ENCODE results near the gene CLEC1A. TPM values are rescaled to one million over a fixed set of nuclear protein-coding genes. Genes with fewer than 3 reads are reported as not detected.

The CLEC1A gene
- total RNA-seq, 1 experiment from 2014 or later = not detected

DNA sequence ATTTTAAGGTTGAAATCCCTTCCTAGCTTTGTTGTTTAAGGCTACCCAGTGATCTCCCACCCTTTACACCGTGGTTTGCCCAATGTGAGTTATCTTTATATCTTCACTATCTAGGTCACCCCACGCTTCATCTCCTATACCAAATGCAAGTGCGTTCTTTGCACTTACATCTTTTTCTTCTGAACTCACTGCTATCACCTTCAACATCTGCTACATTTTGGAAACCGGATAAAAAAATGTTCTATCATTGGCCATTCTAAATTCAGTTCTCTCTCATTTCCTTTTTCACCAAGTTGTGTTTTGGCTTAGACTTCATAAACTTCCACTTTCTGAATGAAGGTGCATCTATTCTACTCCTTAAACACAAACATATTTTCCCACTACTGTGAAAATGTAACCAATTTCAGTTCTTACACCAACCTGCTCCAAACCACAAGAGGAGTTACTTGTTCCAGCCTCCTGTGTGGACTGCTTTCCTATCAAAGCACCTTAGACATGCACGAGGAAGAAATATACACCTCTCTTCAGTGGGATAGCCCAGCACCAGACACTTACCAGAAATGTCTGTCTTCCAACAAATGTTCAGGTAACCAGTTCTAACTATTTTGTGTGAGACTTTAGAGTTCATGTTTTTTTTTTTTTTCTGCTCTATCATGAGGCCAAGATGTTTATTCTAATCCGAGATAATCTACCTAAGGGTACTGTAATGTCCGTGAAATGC is 46.4 kb downstream of the CLEC1A start:
- intact Hi-C loops (cut with micrococcal nuclease) = no loop called here
- CTCF ChIA-PET = no interaction called here
- Histone ChIP-seq H3K4me3 (replicated peaks in 1 of 2; ENCODE audit: low read depth in 1 of 2, low read length in 2 of 2) (no peak overlapping the region), H3K4me1 (ENCODE audit: control insufficient read depth in 1 of 2, insufficient read depth in 2 of 2, low read length in 2 of 2) (no peaks in the 10 kb centered on the region), H3K4me2 (ENCODE audit: low read length) (no peak overlapping the region), H4K20me1 (ENCODE audit: insufficient read depth) (0 out of 2 replicates have a peak, but pooled peaks cover 4% of the 10 kb centered on the region), H3K36me3 (ENCODE audit: control insufficient read depth in 1 of 2, insufficient read depth in 2 of 2, low read length in 2 of 2) (no peaks in the 10 kb centered on the region), H2AFZ (ENCODE audit: low read depth, low read length, poor library complexity, severe bottlenecking) (no peak overlapping the region), H3K79me2 (ENCODE audit: insufficient read depth, low read length) (no peaks in the 10 kb centered on the region), H3K27me3 (ENCODE audit: insufficient read depth, low read length) (peaks cover 60% of the 10 kb centered on the region), H3K9me3 (ENCODE audit: control insufficient read depth in 1 of 2, insufficient read depth in 1 of 2, low read depth in 1 of 2, low read length in 2 of 2) (no peaks in the 10 kb centered on the region), H3K27ac (ENCODE audit: low read depth, low read length) (no peak overlapping the region), H3K9ac (ENCODE audit: low read length) (no peak overlapping the region), H3K9me2 (ENCODE audit: insufficient read depth) (no peaks in the 10 kb centered on the region)
- DNase-seq (ENCODE audit: low read depth, low spot score) = no peak
- POLR2A ChIA-PET = no interaction called here
- TF ChIP-seq EZH2 (IDR thresholded peaks at IDR 0.05) = no peak
- ATAC-seq = no peak
- RAD21 ChIA-PET (ENCODE audit: low non-redundant PET in 1 of 2, low total read pairs in 2 of 2, uncharacterized antibody in 2 of 2, unreplicated experiment in 2 of 2) = no interaction called here
- BruUV-seq (replicated peaks) = no TSS peak

DNA sequence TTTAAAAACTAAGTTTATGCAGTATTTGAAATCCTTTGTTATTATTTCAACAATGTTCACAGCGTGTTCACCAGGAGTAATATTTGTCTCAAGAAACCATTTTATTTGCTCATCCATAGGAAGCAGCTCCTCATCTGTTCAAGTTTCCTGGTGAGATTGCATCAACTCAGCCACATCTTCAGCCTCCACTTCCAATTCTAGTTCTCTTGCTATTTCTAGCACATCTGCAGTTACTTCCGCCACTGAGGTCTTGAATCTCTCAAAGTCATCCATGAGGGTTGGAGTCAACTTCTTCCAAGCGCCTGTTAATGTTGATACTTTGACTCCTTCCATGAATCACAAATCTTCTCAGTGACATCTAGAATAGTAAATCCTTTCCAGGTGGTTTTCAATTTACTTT is 50.3 kb downstream of the CLEC1A start:
- TF ChIP-seq TCF7L2 (IDR thresholded peaks at IDR 0.05; ENCODE audit: borderline replicate concordance, extremely low read depth, insufficient read depth, insufficient read length) = no peak
- TF ChIP-seq ZNF274 (IDR thresholded peaks at IDR 0.05; ENCODE audit: low read depth, low read length) = no peak
- TF ChIP-seq, protein P1, sequence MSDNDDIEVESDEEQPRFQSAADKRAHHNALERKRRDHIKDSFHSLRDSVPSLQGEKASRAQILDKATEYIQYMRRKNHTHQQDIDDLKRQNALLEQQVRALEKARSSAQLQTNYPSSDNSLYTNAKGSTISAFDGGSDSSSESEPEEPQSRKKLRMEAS (IDR thresholded peaks at IDR 0.05) = no peak
- TF ChIP-seq, protein P2, sequence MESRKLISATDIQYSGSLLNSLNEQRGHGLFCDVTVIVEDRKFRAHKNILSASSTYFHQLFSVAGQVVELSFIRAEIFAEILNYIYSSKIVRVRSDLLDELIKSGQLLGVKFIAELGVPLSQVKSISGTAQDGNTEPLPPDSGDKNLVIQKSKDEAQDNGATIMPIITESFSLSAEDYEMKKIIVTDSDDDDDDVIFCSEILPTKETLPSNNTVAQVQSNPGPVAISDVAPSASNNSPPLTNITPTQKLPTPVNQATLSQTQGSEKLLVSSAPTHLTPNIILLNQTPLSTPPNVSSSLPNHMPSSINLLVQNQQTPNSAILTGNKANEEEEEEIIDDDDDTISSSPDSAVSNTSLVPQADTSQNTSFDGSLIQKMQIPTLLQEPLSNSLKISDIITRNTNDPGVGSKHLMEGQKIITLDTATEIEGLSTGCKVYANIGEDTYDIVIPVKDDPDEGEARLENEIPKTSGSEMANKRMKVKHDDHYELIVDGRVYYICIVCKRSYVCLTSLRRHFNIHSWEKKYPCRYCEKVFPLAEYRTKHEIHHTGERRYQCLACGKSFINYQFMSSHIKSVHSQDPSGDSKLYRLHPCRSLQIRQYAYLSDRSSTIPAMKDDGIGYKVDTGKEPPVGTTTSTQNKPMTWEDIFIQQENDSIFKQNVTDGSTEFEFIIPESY (IDR thresholded peaks at IDR 0.05; ENCODE audit: extremely low read depth, insufficient replicate concordance, low read length) = no peak
- TF ChIP-seq POLR2A (IDR thresholded peaks at IDR 0.05; ENCODE audit: borderline replicate concordance, extremely low read depth, insufficient read depth, insufficient read length) = no peak
- TF ChIP-seq EZH2 (IDR thresholded peaks at IDR 0.05) = no peak
- no peak for TF ChIP-seq CEBPB (IDR thresholded peaks at IDR 0.05; ENCODE audit: low read depth)
- Histone ChIP-seq H3K4me2 (ENCODE audit: low read length) (no peak overlapping the region), H2AFZ (ENCODE audit: low read depth, low read length, poor library complexity, severe bottlenecking) (no peak overlapping the region), H3K9ac (ENCODE audit: low read length) (no peak overlapping the region), H3K4me3 (replicated peaks in 1 of 2; ENCODE audit: low read depth in 1 of 2, low read length in 2 of 2) (no peak overlapping the region), H3K36me3 (ENCODE audit: control insufficient read depth in 1 of 2, insufficient read depth in 2 of 2, low read length in 2 of 2) (no peaks in the 10 kb centered on the region), H3K9me2 (ENCODE audit: insufficient read depth) (no peaks in the 10 kb centered on the region), H3K4me1 (ENCODE audit: control insufficient read depth in 1 of 2, insufficient read depth in 2 of 2, low read length in 2 of 2) (no peaks in the 10 kb centered on the region), H4K20me1 (ENCODE audit: insufficient read depth) (0 out of 2 replicates have a peak, but pooled peaks cover 4% of the 10 kb centered on the region), H3K27ac (ENCODE audit: low read depth, low read length) (no peak overlapping the region), H3K9me3 (ENCODE audit: control insufficient read depth in 1 of 2, insufficient read depth in 1 of 2, low read depth in 1 of 2, low read length in 2 of 2) (no peaks in the 10 kb centered on the region), H3K79me2 (ENCODE audit: insufficient read depth, low read length) (no peaks in the 10 kb centered on the region), H3K27me3 (ENCODE audit: insufficient read depth, low read length) (peaks cover 59% of the 10 kb centered on the region)
- DNase-seq (ENCODE audit: low read depth, low spot score) (no peak), ATAC-seq (no peak)
- ChIA-PET POLR2A (no interaction called here), RAD21 (ENCODE audit: low non-redundant PET in 1 of 2, low total read pairs in 2 of 2, uncharacterized antibody in 2 of 2, unreplicated experiment in 2 of 2) (no interaction called here), CTCF (no interaction called here)
- BruUV-seq (replicated peaks) = no TSS peak
- intact Hi-C loops (cut with micrococcal nuclease) = no loop called here
